ENCODE measurements around the gene SLC6A4.

DNA sequence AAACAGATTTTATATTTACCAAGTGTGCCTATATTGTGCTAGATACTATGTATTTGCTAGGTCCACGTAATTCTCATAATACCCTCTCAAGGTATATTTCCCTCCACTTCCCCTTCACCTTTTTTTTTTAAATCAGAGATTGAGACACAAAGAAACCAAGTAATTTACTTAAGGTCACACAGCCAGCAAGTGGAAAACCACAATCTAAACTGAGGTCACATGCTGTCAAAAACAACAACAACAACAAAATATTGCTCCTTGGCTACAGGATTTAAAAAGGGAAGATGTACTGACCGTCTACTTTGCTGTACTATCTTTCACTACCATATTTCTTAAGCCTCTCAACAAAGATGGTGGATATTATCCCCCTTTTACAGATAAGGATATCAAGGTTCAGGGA is 40.4 kb upstream of the SLC6A4 start:
- TF ChIP-seq CTCF (optimal IDR thresholded peaks at IDR 0.05 in 1 of 3, IDR thresholded peaks at IDR 0.05 in 1 of 3, conservative IDR thresholded peaks at IDR 0.05 in 1 of 3; ENCODE audit: extremely low read depth in 1 of 3, insufficient read depth in 2 of 3, low read length in 3 of 3) (no peak), EZH2 (IDR thresholded peaks at IDR 0.05; ENCODE audit: low read length) (no peak)

Data from keratinocyte (primary cell).